ENCODE measurements around the gene ANKRD63. TPM values are rescaled to one million over a fixed set of nuclear protein-coding genes. Genes with fewer than 3 reads are reported as not detected.

Gene ANKRD63
- total and polyA plus RNA-seq, 2 of the 13 experiments (the other 11 are each of a cell fraction or from before 2014, with no cell fraction given) = not detected

GRCh38 chr15:40323239-40323952 is 40.5 kb upstream of the ANKRD63 start, which contains the start of gene INAFM2 (continued):
- TF ChIP-seq ZHX2 (IDR thresholded peaks at IDR 0.05; ENCODE audit: low read depth) (peak; percentile 12; the same call in 1 of the 2 replicates), ZHX2 (CRISPR knock-in tag; IDR thresholded peaks at IDR 0.05; ENCODE audit: borderline replicate concordance) (peak; percentile 67; the same call in 1 of the 2 replicates), HMG20A (CRISPR knock-in tag; IDR thresholded peaks at IDR 0.05; ENCODE audit: borderline replicate concordance) (peak; percentile 13; the same call in 1 of the 2 replicates), ZNF34 (CRISPR knock-in tag; IDR thresholded peaks at IDR 0.05; ENCODE audit: borderline replicate concordance) (peak; percentile 74; the same call in 1 of the 2 replicates), EEA1 (CRISPR knock-in tag; IDR thresholded peaks at IDR 0.05; ENCODE audit: borderline replicate concordance) (no peak), SOX6 (IDR thresholded peaks at IDR 0.05) (no peak), SOX6 (CRISPR knock-in tag; IDR thresholded peaks at IDR 0.05) (peak; percentile 27; the same call in 1 of the 2 replicates), SYNCRIP (IDR thresholded peaks at IDR 0.05; ENCODE audit: insufficient read depth, low read depth, low read length) (no peak), SMARCC2 (IDR thresholded peaks at IDR 0.05) (no peak), SMAD1 (CRISPR knock-in tag; IDR thresholded peaks at IDR 0.05; ENCODE audit: borderline replicate concordance, low read depth) (no peak), SATB2 (CRISPR knock-in tag; IDR thresholded peaks at IDR 0.05) (no peak), ZNF263 (CRISPR knock-in tag; IDR thresholded peaks at IDR 0.05) (no peak), AKAP8 (CRISPR knock-in tag; IDR thresholded peaks at IDR 0.05) (no peak), TEF (CRISPR knock-in tag; IDR thresholded peaks at IDR 0.05) (no peak)
- TF ChIP-seq, protein P1, sequence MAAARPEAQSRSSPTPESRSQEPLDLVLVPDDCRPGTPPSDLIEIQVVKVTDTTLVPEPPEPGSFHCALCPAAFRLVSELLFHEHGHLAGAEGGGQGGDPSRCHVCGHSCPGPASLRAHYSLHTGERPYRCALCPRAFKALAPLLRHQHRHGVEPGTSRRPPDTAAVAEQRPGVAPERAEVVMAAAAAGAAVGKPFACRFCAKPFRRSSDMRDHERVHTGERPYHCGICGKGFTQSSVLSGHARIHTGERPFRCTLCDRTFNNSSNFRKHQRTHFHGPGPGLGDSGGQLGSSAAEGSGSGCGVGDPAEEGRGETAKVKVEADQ (CRISPR knock-in tag; IDR thresholded peaks at IDR 0.05; ENCODE audit: borderline replicate concordance) = no peak
- TF ChIP-seq, protein P2, sequence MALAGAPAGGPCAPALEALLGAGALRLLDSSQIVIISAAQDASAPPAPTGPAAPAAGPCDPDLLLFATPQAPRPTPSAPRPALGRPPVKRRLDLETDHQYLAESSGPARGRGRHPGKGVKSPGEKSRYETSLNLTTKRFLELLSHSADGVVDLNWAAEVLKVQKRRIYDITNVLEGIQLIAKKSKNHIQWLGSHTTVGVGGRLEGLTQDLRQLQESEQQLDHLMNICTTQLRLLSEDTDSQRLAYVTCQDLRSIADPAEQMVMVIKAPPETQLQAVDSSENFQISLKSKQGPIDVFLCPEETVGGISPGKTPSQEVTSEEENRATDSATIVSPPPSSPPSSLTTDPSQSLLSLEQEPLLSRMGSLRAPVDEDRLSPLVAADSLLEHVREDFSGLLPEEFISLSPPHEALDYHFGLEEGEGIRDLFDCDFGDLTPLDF (CRISPR knock-in tag; IDR thresholded peaks at IDR 0.05) = no peak
- TF ChIP-seq, protein P3, sequence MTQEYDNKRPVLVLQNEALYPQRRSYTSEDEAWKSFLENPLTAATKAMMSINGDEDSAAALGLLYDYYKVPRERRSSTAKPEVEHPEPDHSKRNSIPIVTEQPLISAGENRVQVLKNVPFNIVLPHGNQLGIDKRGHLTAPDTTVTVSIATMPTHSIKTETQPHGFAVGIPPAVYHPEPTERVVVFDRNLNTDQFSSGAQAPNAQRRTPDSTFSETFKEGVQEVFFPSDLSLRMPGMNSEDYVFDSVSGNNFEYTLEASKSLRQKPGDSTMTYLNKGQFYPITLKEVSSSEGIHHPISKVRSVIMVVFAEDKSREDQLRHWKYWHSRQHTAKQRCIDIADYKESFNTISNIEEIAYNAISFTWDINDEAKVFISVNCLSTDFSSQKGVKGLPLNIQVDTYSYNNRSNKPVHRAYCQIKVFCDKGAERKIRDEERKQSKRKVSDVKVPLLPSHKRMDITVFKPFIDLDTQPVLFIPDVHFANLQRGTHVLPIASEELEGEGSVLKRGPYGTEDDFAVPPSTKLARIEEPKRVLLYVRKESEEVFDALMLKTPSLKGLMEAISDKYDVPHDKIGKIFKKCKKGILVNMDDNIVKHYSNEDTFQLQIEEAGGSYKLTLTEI (CRISPR knock-in tag; conservative IDR thresholded peaks at IDR 0.05) = no peak
